Panc1 (cell line): ENCODE results near the gene CHMP5. TPM values are rescaled to one million over a fixed set of nuclear protein-coding genes. Genes with fewer than 3 reads are reported as not detected.

Experiments
- total RNA-seq: library from RNA; stranded (reverse); gene quantifications from one replicate; pipeline ENCODE4 v1.2.1, GENCODE V29; 2021; ENCODE audit not compliant: unreplicated experiment

Gene CHMP5
- total RNA-seq, 1 experiment from 2014 or later = 74.5 TPM

Other genes with a start within 250 kb of the CHMP5 start
- 246 TPM for gene DNAJA1, start 239.8 kb upstream of the CHMP5 start, total RNA-seq
- 30.3 TPM for gene SMU1, start 188.4 kb upstream of the CHMP5 start, total RNA-seq
- gene B4GALT1, start 97.7 kb upstream of the CHMP5 start, total RNA-seq = 57.4 TPM
- not detected for gene SPINK4, start 24.9 kb upstream of the CHMP5 start, total RNA-seq
- 95.8 TPM for gene BAG1, start 341 bp upstream of the CHMP5 start, total RNA-seq
- 38.1 TPM for gene NFX1, start 25.5 kb downstream of the CHMP5 start, total RNA-seq
- 0.26 TPM for gene AQP7, start 137.5 kb downstream of the CHMP5 start, total RNA-seq
- 1.0 TPM for gene AQP3, start 182.5 kb downstream of the CHMP5 start, total RNA-seq
- 75.1 TPM for gene NOL6, start 208.9 kb downstream of the CHMP5 start, total RNA-seq